Hepatocyte (in vitro differentiated cells): Measurements from ENCODE around the gene MAGI2. TPM values are rescaled to one million over a fixed set of nuclear protein-coding genes. Genes with fewer than 3 reads are reported as not detected.

Experiments
- DNase-seq: peaks from one replicate; pipeline ENCODE4 v3.0.0-alpha.2; 2016; ENCODE audit warnings: low spot score
- H2AFZ ChIP-seq: fragments of 200-600 bp; sonication (generic); 2 replicates; pipeline ENCODE4 v1.6.0; 2016; ENCODE audit warnings: antibody characterized with exemption, mild to moderate bottlenecking
- H3K27ac ChIP-seq: fragments of 200-600 bp; sonication (generic); 2 replicates; pipeline ENCODE4 v1.5.1; 2016; ENCODE audit warnings: mild to moderate bottlenecking
- H3K27me3 ChIP-seq: fragments of 200-600 bp; sonication (generic); 2 replicates; pipeline ENCODE4 v1.6.1; 2016
- H3K36me3 ChIP-seq: fragments of 200-600 bp; sonication (generic); replicated peaks from 2 replicates; pipeline ENCODE4 v1.5.1; 2016; ENCODE audit warnings: low read depth; ENCODE audit not compliant: insufficient read depth
- H3K4me1 ChIP-seq: fragments of 200-600 bp; sonication (generic); 2 replicates; pipeline ENCODE4 v1.5.1; 2016; ENCODE audit warnings: mild to moderate bottlenecking, moderate library complexity; ENCODE audit not compliant: insufficient read depth
- H3K4me2 ChIP-seq: fragments of 200-600 bp; sonication (generic); 2 replicates; pipeline ENCODE4 v1.6.0; 2016
- H3K4me3 ChIP-seq: fragments of 200-600 bp; sonication (generic); 2 replicates; pipeline ENCODE4 v1.5.1; 2016; ENCODE audit warnings: mild to moderate bottlenecking
- H3K79me2 ChIP-seq: fragments of 200-600 bp; sonication (generic); 2 replicates; pipeline ENCODE4 v1.6.0; 2017; ENCODE audit warnings: mild to moderate bottlenecking
- H3K9me2 ChIP-seq: fragments of 200-600 bp; sonication (generic); replicated peaks from 2 replicates; pipeline ENCODE4 v1.6.0; 2017; ENCODE audit warnings: mild to moderate bottlenecking; ENCODE audit not compliant: insufficient read depth
- H3K9me3 ChIP-seq: fragments of 200-600 bp; sonication (generic); 2 replicates; pipeline ENCODE4 v1.5.1; 2016; ENCODE audit warnings: low read depth, mild to moderate bottlenecking
- H4K20me1 ChIP-seq: fragments of 200-600 bp; sonication (generic); 2 replicates; pipeline ENCODE4 v1.6.0; 2016; ENCODE audit warnings: mild to moderate bottlenecking; ENCODE audit not compliant: insufficient read depth, poor library complexity, severe bottlenecking
- CTCF ChIP-seq: fragments of 200-600 bp; sonication (generic); IDR thresholded peaks from 2 replicates; pipeline ENCODE4 v1.5.1; 2016; ENCODE audit warnings: antibody characterized with exemption, mild to moderate bottlenecking; ENCODE audit not compliant: poor library complexity
- EZH2 ChIP-seq: fragments of 200-600 bp; sonication (generic); IDR thresholded peaks from 2 replicates; pipeline ENCODE4 v1.6.1; 2016; ENCODE audit warnings: antibody characterized with exemption, mild to moderate bottlenecking, borderline replicate concordance
- EZH2phosphoT487 ChIP-seq: fragments of 200-600 bp; sonication (generic); IDR thresholded peaks from one replicate; pipeline ENCODE4 v1.6.1; 2018; ENCODE audit warnings: antibody characterized with exemption, mild to moderate bottlenecking, low read depth, moderate library complexity; ENCODE audit not compliant: unreplicated experiment, severe bottlenecking
- WGBS: methylation state at CpG from one replicate; pipeline ENCODE4 v1.1.6; 2016; ENCODE audit warnings: low lambda C conversion rate; ENCODE audit errors: missing lambda C conversion rate; 5-methylcytosine and 5-hydroxymethylcytosine counted together
- polyA plus RNA-seq: library from polyadenylated mRNA; unstranded; fragments of >200 nt; fragmentation: Nextera tagmentation; extraction: Ambion mirVana; gene quantifications from 2 replicates; pipeline ENCODE4 v1.2.1, GENCODE V29; 2016
- total RNA-seq: library from RNA; depleted of rRNA; stranded (reverse); fragments of >200 nt; gene quantifications from 2 replicates; pipeline ENCODE4 v1.2.3, GENCODE V29; 2014

The MAGI2 gene
- total and polyA plus RNA-seq, 2 experiments from 2014 or later, result 3.1 to 6.7 TPM

- Histone ChIP-seq H3K36me3 (no peaks in the 10 kb centered on the region), H3K4me2 (no peak overlapping the region), H3K27me3 (no peaks in the 10 kb centered on the region), H2AFZ (no peak overlapping the region), H4K20me1 (no peaks in the 10 kb centered on the region), H3K4me3 (no peak overlapping the region), H3K4me1 (no peaks in the 10 kb centered on the region), H3K79me2 (no peaks in the 10 kb centered on the region), H3K27ac (no peak overlapping the region), H3K9me3 (no peaks in the 10 kb centered on the region), H3K9me2 (no peaks in the 10 kb centered on the region)
- DNase-seq, result no peak
- TF ChIP-seq EZH2, result no peak
- WGBS, result 100% methylated on average over 1 of the region's 1 CpG
Measured at GRCh38 chr7:78306634-78307033, 1146.8 kb downstream of the MAGI2 start.

GRCh38 chr7:78301407-78301806 is 1152.1 kb downstream of the MAGI2 start:
- H2AFZ ChIP-seq, result no peak overlapping the region
- no peaks in the 10 kb centered on the region for H4K20me1 ChIP-seq
- DNase-seq, result no peak
- H3K36me3 ChIP-seq, result no peaks in the 10 kb centered on the region
- H3K9me2 ChIP-seq, result no peaks in the 10 kb centered on the region
- TF ChIP-seq EZH2 (no peak), CTCF (no peak), EZH2phosphoT487 (no peak)
- H3K79me2 ChIP-seq, result no peaks in the 10 kb centered on the region
- no peak overlapping the region for H3K27ac ChIP-seq
- no peaks in the 10 kb centered on the region for H3K4me1 ChIP-seq
- no peaks in the 10 kb centered on the region for H3K9me3 ChIP-seq
- WGBS, result 65% methylated on average over 3 of the region's 3 CpGs
- H3K27me3 ChIP-seq, result no peaks in the 10 kb centered on the region
- no peak overlapping the region for H3K4me2 ChIP-seq
- no peak overlapping the region for H3K4me3 ChIP-seq

- Histone ChIP-seq H4K20me1 (no peaks in the 10 kb centered on the region), H3K27me3 (no peaks in the 10 kb centered on the region), H3K27ac (no peak overlapping the region), H3K4me2 (no peak overlapping the region), H3K4me1 (no peaks in the 10 kb centered on the region), H3K9me3 (no peaks in the 10 kb centered on the region), H3K9me2 (no peaks in the 10 kb centered on the region), H2AFZ (no peak overlapping the region), H3K4me3 (no peak overlapping the region), H3K79me2 (no peaks in the 10 kb centered on the region), H3K36me3 (no peaks in the 10 kb centered on the region)
- 89% methylated on average over 5 of the region's 5 CpGs for WGBS
- DNase-seq, result no peak
- TF ChIP-seq EZH2phosphoT487, result no peak
Measured at GRCh38 chr7:78299088-78299487, 1154.4 kb downstream of the MAGI2 start.

GRCh38 chr7:78296644-78297371 is 1156.7 kb downstream of the MAGI2 start:
- TF ChIP-seq CTCF (no peak), EZH2phosphoT487 (no peak), EZH2 (no peak)
- no peak overlapping the region for H3K4me3 ChIP-seq
- no peaks in the 10 kb centered on the region for H4K20me1 ChIP-seq
- no peak overlapping the region for H3K27ac ChIP-seq
- 74% methylated on average over 5 of the region's 5 CpGs for WGBS
- H3K79me2 ChIP-seq, result no peaks in the 10 kb centered on the region
- no peak for DNase-seq
- no peak overlapping the region for H3K4me2 ChIP-seq
- no peaks in the 10 kb centered on the region for H3K9me2 ChIP-seq
- no peak overlapping the region for H2AFZ ChIP-seq
- H3K9me3 ChIP-seq, result no peaks in the 10 kb centered on the region
- H3K36me3 ChIP-seq, result no peaks in the 10 kb centered on the region
- H3K4me1 ChIP-seq, result no peaks in the 10 kb centered on the region
- no peaks in the 10 kb centered on the region for H3K27me3 ChIP-seq
